Stimulated activated CD4-positive, alpha-beta T cell treated with anti-CD3 and anti-CD28 coated beads, Interleukin-1b, Interleukin-23, amount 100 ng/mL, for 1 hour (primary cell): Measurements from ENCODE around the gene ACAP3.
"Not testable (repeated sequence)": the region's sequence is repeated elsewhere in the genome, so short reads cannot be mapped to it uniquely, and the experiment has no call there.

Experiments
- DNase-seq, 2 donors: peaks; one replicate each; pipeline ENCODE4 v3.0.0-alpha.2; 2020; ENCODE audit warnings: low read depth in 2 of 2

Gene ACAP3

DNA sequence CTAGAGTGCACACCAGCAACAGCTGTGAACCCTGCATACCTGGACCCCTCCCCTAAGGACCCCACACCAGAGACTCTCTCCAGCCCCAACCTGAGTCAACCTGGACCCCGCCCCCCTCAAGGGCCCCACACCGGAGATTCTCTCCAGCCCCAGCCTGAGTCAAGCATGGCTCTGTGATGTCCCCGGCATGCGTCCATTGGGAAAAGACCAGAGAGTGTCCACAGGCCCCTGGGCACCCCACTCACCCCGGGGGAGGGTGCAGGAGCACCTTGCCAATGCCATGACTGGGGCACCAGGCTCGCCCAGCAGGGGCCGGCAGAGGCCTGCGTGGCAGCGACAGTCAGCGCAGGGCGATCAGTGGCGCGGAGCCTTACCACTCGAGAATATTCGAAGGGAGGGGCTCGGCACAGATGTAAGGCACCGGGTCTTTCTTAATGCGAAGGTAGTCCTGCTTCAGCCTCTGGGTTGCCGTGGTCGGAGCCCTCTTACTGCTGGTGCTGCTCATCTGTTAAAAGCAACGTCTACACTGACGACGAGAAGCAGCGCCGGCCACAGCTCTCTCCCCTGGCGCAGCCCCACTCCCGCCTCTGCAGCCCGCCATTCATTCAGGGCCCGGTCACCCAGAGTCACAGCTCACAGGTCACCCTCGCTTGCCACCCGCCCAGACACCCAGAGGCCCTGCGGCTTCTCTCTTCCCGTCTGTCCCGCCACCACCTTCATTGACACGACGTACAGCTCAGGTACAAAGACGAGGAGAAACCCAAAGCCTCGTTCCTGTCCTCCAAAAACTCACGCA is 40.0 kb downstream of the ACAP3 start:
- DNase-seq, result no peak

DNA sequence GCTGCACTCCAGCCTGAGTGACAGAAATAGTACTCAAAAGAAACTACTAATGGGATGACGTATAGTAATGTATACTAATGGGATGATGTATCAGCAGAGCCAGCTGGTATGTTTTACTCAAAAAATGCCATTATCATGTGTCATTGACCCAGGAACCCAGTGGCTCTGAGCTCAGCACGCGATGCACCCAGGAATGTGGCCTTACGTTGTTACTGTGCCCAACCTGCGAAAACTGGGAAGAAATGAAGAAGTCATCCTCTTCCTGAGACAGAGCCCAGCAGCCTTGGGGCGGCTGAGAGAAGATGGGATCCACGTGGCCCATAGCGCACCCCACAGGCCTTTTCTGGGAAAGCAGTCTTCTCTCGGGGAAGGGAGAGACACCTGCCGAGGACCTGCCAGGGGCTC is 42.9 kb downstream of the ACAP3 start:
- DNase-seq, result no peak

- DNase-seq, result no peak
Measured at GRCh38 chr1:1264026-1264425, 43.7 kb downstream of the ACAP3 start.

- no peak for DNase-seq
Measured at GRCh38 chr1:1262758-1263157, 45.0 kb downstream of the ACAP3 start.

DNA sequence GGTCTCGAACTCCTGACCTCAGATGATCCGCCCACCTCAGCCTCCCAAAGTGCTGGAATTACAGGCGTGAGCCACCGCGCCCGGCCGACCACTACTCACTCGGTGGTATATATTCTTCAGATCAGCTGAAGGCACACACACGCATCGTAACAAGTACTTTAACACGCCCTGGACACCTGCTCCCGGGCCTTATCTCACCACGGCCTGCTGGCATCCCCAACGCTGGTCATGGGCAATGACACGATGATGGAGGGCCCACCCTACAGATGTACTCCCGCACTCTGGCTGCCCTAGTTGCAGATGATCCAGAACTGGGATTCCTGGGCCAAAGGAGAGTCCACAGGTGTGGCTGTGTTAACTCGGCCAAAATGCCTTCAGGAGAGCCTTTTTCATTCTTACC is 45.7 kb downstream of the ACAP3 start:
- DNase-seq, result no peak

DNA sequence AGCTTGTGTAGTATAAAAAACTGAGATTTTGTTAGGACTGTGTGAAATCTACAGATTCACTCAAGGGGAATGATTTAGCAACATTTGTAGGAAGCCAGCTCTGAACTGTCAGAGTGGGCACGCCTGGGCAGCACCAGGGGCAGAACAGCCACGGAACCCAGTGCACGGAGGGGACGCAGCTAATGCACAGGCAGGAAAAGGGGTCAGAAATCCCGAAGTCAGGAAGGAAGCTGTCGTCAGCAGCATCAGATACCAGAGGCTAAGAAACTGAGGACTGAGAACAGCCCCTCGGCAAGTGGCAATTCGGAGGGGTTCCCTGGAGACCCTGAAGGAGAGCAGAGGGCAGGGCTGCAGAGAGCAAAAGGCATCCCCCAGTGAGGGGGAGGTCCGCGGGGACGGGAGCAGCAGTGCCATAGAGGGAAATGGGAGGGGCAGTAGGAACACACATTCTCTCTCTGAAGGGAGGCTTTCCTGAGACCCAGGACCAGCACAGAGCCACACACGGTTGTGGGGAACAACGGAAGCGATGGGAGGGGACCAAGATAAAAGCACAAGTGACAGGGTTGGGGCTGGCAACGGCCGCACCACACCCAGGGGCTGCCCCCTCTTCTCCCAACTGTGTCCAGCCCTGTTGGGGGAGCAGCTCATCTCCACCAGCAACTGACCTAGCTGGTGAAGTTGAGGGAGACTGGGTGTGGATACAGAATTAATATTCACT is 46.7 kb downstream of the ACAP3 start:
- DNase-seq, result no peak

DNA sequence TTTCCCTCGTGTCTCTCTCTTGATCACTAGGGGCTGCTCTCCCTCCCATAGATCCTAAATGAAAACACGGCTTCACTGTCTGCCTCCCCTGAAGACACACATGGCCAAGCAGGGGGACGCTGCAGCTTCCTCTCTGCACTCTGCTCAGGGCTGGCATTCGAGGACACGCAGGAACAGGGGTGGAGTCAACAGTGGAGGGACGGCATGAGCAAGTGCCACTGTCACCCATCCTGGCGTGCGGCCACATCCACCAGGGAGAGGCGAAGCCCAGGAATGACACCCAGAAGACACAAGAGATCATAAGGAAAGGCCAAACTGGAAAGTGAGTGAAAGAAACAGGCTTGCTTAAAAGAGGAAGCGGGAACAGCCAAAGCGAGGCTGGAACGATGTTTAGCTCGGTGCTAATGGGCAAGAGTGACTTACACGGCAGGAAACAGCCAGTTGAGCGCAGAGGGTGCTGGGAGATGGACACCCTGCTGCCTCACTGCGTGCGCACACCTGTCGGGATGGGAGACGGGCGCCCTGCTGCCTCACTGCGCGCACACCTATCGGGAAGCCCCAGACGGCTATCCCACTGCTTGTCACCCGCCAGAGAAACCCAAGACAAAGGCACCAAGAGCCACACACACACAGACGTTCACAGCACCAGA is 47.7 kb downstream of the ACAP3 start:
- DNase-seq, result no peak

DNA sequence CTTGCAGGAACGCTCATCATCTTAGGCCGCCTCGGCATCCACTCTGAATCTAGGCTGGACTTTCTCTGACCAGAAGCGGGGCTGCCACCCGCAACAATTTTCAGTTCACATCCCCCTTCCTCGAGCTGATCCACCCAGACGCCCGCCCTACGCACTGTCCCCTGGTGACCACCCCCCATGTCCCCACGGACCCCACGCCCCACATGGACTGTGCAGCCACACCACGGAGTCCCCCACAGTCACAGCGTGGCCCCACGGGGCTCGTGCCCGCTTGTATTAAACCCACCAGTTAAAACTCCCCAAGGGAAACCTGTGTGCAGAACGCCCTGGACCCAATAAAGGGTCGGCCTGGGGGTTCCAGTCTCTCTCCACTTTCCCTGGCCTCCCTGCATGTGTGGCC is 48.2 kb downstream of the ACAP3 start:
- no peak for DNase-seq

GRCh38 chr1:1259119-1259488 is 48.6 kb downstream of the ACAP3 start:
- no peak for DNase-seq

- DNase-seq, result no peak
Measured at GRCh38 chr1:1256956-1257871, 50.5 kb downstream of the ACAP3 start.

- DNase-seq, result no peak
Measured at GRCh38 chr1:1255611-1256010, 52.1 kb downstream of the ACAP3 start.

- no peak for DNase-seq
Measured at GRCh38 chr1:1255078-1255477, 52.7 kb downstream of the ACAP3 start.

DNA sequence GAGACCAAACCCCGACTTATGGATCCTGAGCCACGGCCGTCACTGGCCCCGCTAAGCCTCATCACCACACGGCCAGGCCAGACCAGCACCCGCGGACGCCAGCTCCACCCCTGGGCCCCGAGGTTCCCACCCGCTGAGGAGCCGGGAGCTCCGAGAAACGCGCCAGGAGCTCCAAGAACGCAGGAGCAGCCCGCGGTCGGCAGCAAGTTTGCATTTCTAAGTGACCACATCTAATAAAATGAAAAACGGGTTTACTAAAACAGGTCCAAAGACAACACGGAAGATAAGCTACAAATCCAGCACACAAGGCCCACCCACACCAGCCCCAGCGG is 53.1 kb downstream of the ACAP3 start:
- DNase-seq, result no peak

GRCh38 chr1:1253972-1254666 is 53.6 kb downstream of the ACAP3 start:
- DNase-seq, result no peak

DNA sequence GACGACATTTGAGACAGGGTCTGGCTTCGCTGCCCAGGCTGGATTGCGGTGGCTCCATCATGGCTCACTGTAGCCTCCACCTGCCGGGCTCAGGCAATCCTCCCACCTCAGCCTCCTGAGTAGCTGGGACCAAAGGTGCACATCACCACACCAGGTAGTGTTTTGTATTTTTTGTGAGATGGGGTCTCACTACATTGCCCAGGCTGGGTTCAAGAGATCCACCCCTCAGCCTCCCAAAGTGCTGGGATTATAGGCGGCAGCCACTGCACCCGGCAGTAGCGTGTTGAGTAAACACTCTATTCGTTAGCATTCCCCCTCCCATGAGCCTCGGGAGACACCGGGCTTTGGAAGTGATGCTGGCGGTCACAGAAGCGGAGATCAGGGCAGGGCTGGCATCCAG is 54.4 kb downstream of the ACAP3 start:
- DNase-seq, result no peak

- no peak for DNase-seq
Measured at GRCh38 chr1:1250786-1251284, 56.9 kb downstream of the ACAP3 start.

DNA sequence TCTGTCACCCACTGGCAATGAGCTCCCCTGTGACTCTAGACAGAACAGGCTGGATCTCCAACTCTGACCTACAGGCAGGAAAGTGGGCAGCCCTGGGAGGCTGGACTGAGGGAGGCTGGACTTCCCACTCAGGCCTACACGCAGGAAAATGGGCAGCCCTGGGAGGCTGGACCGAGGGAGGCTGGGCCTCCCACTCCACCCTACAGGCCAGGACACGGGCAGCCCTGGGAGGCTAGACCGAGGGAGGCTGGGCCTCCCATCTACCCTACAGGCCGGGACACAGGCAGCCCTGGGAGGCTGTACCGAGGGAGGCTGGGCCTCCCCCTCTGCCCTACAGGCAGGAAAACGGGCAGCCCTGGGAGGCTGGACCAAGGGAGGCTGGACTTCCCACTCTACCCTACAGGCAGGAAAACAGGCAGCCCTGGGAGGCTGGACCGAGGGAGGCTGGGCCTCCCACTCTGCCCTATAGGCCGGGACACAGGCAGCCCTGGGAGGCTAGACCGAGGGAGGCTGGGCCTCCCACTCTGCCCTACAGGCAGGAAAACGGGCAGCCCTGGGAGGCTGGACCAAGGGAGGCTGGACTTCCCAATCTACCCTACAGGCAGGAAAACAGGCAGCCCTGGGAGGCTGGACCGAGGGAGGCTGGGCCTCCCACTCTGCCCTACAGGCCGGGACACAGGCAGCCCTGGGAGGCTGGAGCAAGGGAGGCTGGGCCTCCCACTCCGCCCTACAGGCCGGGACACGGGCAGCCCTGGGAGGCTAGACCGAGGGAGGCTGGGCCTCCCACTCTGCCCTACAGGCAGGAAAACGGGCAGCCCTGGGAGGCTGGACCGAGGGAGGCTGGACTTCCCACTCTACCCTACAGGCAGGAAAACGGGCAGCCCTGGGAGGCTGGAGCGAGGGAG is 59.5 kb downstream of the ACAP3 start:
- DNase-seq, result not testable (repeated sequence)

- no peak for DNase-seq
Measured at GRCh38 chr1:1247341-1247913, 60.3 kb downstream of the ACAP3 start.

DNA sequence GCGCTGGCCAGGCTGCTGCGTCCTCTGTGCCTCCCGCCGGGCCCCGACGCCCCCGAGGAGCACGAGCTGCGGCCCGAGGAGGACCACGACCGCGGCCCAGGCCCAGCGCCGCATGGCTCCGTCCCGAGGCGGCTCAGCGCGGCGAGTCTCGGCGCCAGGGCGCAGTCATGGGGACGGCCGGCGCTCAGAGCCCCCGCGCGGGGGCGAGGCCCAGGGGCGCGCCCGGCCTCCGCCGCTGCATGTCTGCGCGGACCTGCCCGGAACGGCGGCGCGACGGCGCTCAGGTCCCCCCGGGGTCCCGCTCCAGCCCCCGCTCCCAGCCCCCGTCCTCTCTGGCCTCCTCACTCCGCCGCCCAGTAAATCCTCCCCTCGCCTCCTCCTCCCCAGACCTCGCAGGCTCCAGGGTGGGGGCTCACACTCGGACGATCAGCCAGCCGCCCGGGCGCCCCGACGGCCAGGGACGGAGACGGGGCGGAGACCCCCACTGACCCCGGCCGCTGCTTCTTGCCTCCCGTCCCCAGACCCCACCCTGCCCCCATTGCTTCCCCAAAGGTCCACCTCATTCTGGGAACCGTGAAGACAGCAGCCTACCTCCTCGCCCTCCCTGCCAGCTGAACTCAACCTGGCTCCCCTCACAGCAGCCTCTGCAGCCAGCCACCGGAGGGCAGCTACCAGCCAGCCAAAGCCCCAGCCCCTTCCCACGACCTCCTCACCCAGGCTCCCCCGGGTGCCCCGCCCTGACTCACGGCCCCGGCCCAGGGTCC is 61.0 kb downstream of the ACAP3 start, which contains the start of gene C1QTNF12:
Gene C1QTNF12, minus strand, starts transcription at position 146 of the 764 bp plus-strand sequence. Its CDS starts 32 bp downstream, at position 114.
- no peak for DNase-seq
